ENCODE results near the gene IQCE. TPM values are rescaled to one million over a fixed set of nuclear protein-coding genes. Genes with fewer than 3 reads are reported as not detected.
A peak's percentile ranks its signal among the peaks of the same experiment; 100 is the strongest.
"Not testable (repeated sequence)": the region's sequence is repeated elsewhere in the genome, so short reads cannot be mapped to it uniquely, and the experiment has no call there.

IQCE gene
- total RNA-seq, 4 donors from 2014 or later = 27.2 to 187 (median 55.5) TPM

- TF ChIP-seq POLR2AphosphoS5 (IDR thresholded peaks at IDR 0.05) (no peak), CTCF (IDR thresholded peaks at IDR 0.05) (no peak), EP300 (IDR thresholded peaks at IDR 0.05; ENCODE audit: low read depth) (no peak), POLR2A (IDR thresholded peaks at IDR 0.05) (no peak)
- Histone ChIP-seq H3K4me1 (peaks cover 50 to 89% (median 77%) of the 10 kb centered on the region in 4 donors), H3K27ac (peak overlapping the region; percentile 67 to 94 (median 84)), H3K9me3 (no peaks in the 10 kb centered on the region), H3K36me3 (no peaks in the 10 kb centered on the region), H3K4me3 (no peak overlapping the region), H3K27me3 (no peaks in the 10 kb centered on the region)
- no peak for DNase-seq
- 71 to 76% methylated on average over 4 to 18 of the region's 18 CpGs for WGBS, 2 donors (ENCODE audit: low coverage in 1 of 2)
- intact Hi-C loops (cut with DNase I; ENCODE audit: low total_unique reads) = no loop called here
- in situ Hi-C loops (cut with MboI; ENCODE audit: low pct_ligation_motif_present in 1 of 4, low pct_unique_long_range_greater_than_20kb in 1 of 4, low sequenced_read_pairs in 3 of 4) = no loop called here
Observed at GRCh38 chr7:2528481-2529095, 30.2 kb upstream of the IQCE start.

- Histone ChIP-seq H3K27ac (peak overlapping the region; percentile 67 to 94 (median 84)), H3K9me3 (no peaks in the 10 kb centered on the region), H3K4me1 (peaks cover 47 to 80% (median 71%) of the 10 kb centered on the region in 4 donors), H3K36me3 (no peaks in the 10 kb centered on the region), H3K27me3 (no peaks in the 10 kb centered on the region), H3K4me3 (no peak overlapping the region)
- intact Hi-C loops (cut with DNase I; ENCODE audit: low total_unique reads) = no loop called here
- 10 to 26% methylated on average over 4 to 25 of the region's 30 CpGs for WGBS, 2 donors (ENCODE audit: low coverage in 1 of 2)
- in situ Hi-C loops (cut with MboI; ENCODE audit: low pct_ligation_motif_present in 1 of 4, low pct_unique_long_range_greater_than_20kb in 1 of 4, low sequenced_read_pairs in 3 of 4) = no loop called here
- DNase-seq = peak; percentile 68
- TF ChIP-seq EP300 (IDR thresholded peaks at IDR 0.05; ENCODE audit: low read depth) (no peak), POLR2AphosphoS5 (IDR thresholded peaks at IDR 0.05) (peak in 1 of 3 donors; percentile 9), POLR2A (IDR thresholded peaks at IDR 0.05) (no peak), CTCF (IDR thresholded peaks at IDR 0.05) (no peak)
Observed at GRCh38 chr7:2529161-2530070, 29.4 kb upstream of the IQCE start.

- Histone ChIP-seq H3K36me3 (no peaks in the 10 kb centered on the region), H3K27ac (peak overlapping the region; percentile 67 to 94 (median 84)), H3K4me3 (no peak overlapping the region), H3K27me3 (no peaks in the 10 kb centered on the region), H3K9me3 (no peaks in the 10 kb centered on the region), H3K4me1 (peaks cover 45 to 73% (median 62%) of the 10 kb centered on the region in 4 donors)
- peak; percentile 55 for DNase-seq
- intact Hi-C loops (cut with DNase I; ENCODE audit: low total_unique reads) = no loop called here
- no peak for TF ChIP-seq POLR2A (IDR thresholded peaks at IDR 0.05)
- TF ChIP-seq EP300 (IDR thresholded peaks at IDR 0.05; ENCODE audit: low read depth) = no peak
- no peak for TF ChIP-seq POLR2AphosphoS5 (IDR thresholded peaks at IDR 0.05)
- WGBS, 2 donors (ENCODE audit: low coverage in 1 of 2) = 41 to 60% methylated on average over 1 to 16 of the region's 16 CpGs
- in situ Hi-C loops (cut with MboI; ENCODE audit: low pct_ligation_motif_present in 1 of 4, low pct_unique_long_range_greater_than_20kb in 1 of 4, low sequenced_read_pairs in 3 of 4) = no loop called here
Observed at GRCh38 chr7:2530071-2530987, 28.4 kb upstream of the IQCE start.

- H3K9me3 ChIP-seq; H3K4me3 ChIP-seq; in situ Hi-C loops (cut with MboI; ENCODE audit: low pct_ligation_motif_present in 1 of 4, low pct_unique_long_range_greater_than_20kb in 1 of 4, low sequenced_read_pairs in 3 of 4); H3K27me3 ChIP-seq; DNase-seq; H3K36me3 ChIP-seq; intact Hi-C loops (cut with DNase I; ENCODE audit: low total_unique reads): not testable (repeated sequence)
- TF ChIP-seq POLR2AphosphoS5 (IDR thresholded peaks at IDR 0.05) = peak in 1 of 3 donors; percentile 32
- peaks cover 37 to 66% (median 53%) of the 10 kb centered on the region in 4 donors for H3K4me1 ChIP-seq
- H3K27ac ChIP-seq = peak overlapping the region; percentile 67 to 94 (median 84)
- WGBS, 2 donors (ENCODE audit: low coverage in 1 of 2) = 20 to 58% methylated on average over 6 to 18 of the region's 43 CpGs
Observed at GRCh38 chr7:2530994-2531795, 27.6 kb upstream of the IQCE start.

- Histone ChIP-seq H3K27ac (peak overlapping the region in 3 of 4 donors; percentile 6 to 78 (median 67)), H3K4me1 (peaks cover 32 to 60% (median 47%) of the 10 kb centered on the region in 4 donors)
- intact Hi-C loops (cut with DNase I; ENCODE audit: low total_unique reads); H3K4me3 ChIP-seq; in situ Hi-C loops (cut with MboI; ENCODE audit: low pct_ligation_motif_present in 1 of 4, low pct_unique_long_range_greater_than_20kb in 1 of 4, low sequenced_read_pairs in 3 of 4); H3K27me3 ChIP-seq; H3K36me3 ChIP-seq; DNase-seq; H3K9me3 ChIP-seq: not testable (repeated sequence)
- WGBS, 2 donors (ENCODE audit: low coverage in 1 of 2) = 50% methylated on average over 3 of the region's 17 CpGs; no CpG with 5 or more reads in 1 of the 2 donors
Observed at GRCh38 chr7:2531796-2532110, 27.0 kb upstream of the IQCE start.
